ENCODE measurements around the gene GRN. TPM values are rescaled to one million over a fixed set of nuclear protein-coding genes. Genes with fewer than 3 reads are reported as not detected.
A peak's percentile ranks its signal among the peaks of the same experiment; 100 is the strongest.
"Not testable (repeated sequence)": the region's sequence is repeated elsewhere in the genome, so short reads cannot be mapped to it uniquely, and the experiment has no call there.

GRN gene
- total RNA-seq, 2 experiments from 2014 or later: 61.1 to 70.5 TPM

- H3K27me3 Mint-ChIP-seq: peaks cover 6% of the 10 kb centered on the region
- no peaks in the 10 kb centered on the region for H3K9me3 Mint-ChIP-seq
- H3K4me3 Mint-ChIP-seq: no peak overlapping the region
- ChIA-PET CTCF (interaction anchor here (1.0 to 1.4 kb wide), 2 partner anchors 13 to 128 kb away, joined by 4 to 7 read pairs; no protein-coding TSS in a partner anchor), POLR2A (interaction anchor here (0.6 kb wide), 1 partner anchor 141 kb away, joined by 3 read pairs; no protein-coding TSS in a partner anchor)
- H3K4me1 Mint-ChIP-seq: no peaks in the 10 kb centered on the region
- no peak for DNase-seq
- H3K36me3 Mint-ChIP-seq (ENCODE audit: low read depth): no peaks in the 10 kb centered on the region
- peak overlapping the region; percentile 25 for H3K27ac Mint-ChIP-seq
Measured at GRCh38 chr17:44338702-44339101, 6.4 kb upstream of the GRN start.

- H3K4me1 Mint-ChIP-seq; H3K36me3 Mint-ChIP-seq (ENCODE audit: low read depth); POLR2A ChIA-PET; DNase-seq; H3K4me3 Mint-ChIP-seq; H3K9me3 Mint-ChIP-seq; H3K27me3 Mint-ChIP-seq; H3K27ac Mint-ChIP-seq: not testable (repeated sequence)
- CTCF ChIA-PET: interaction anchor here (1.6 kb wide), 1 partner anchor 10 kb away, joined by 7 read pairs; no protein-coding TSS in a partner anchor
Measured at GRCh38 chr17:44340553-44340952, 4.5 kb upstream of the GRN start.

GRCh38 chr17:44343510-44344209, 1.4 kb upstream of the GRN start:
- ChIA-PET CTCF (interaction anchor here (0.6 to 2.5 kb wide), 7 partner anchors 12 to 424 kb away, joined by 3 to 8 read pairs (median 3); no protein-coding TSS in a partner anchor), POLR2A (no interaction called here)
- no peak overlapping the region for H3K27ac Mint-ChIP-seq
- H3K27me3 Mint-ChIP-seq: peaks cover 4% of the 10 kb centered on the region
- no peaks in the 10 kb centered on the region for H3K36me3 Mint-ChIP-seq (ENCODE audit: low read depth)
- H3K9me3 Mint-ChIP-seq: no peaks in the 10 kb centered on the region
- H3K4me1 Mint-ChIP-seq: peaks cover 26% of the 10 kb centered on the region
- no peak for DNase-seq
- no peak overlapping the region for H3K4me3 Mint-ChIP-seq

GRCh38 chr17:44345454-44346026, 438 bp downstream of the GRN start:
- peaks cover 4% of the 10 kb centered on the region for H3K27me3 Mint-ChIP-seq
- no peaks in the 10 kb centered on the region for H3K36me3 Mint-ChIP-seq (ENCODE audit: low read depth)
- POLR2A ChIA-PET: interaction anchor here (0.6 to 0.8 kb wide), 2 partner anchors 16 to 161 kb away, joined by 3 to 5 read pairs; no protein-coding TSS in a partner anchor
- peaks cover 27% of the 10 kb centered on the region for H3K4me1 Mint-ChIP-seq
- H3K27ac Mint-ChIP-seq: peak overlapping the region; percentile 59
- no peaks in the 10 kb centered on the region for H3K9me3 Mint-ChIP-seq
- CTCF ChIA-PET: interaction anchor here (0.6 to 2.5 kb wide), 16 partner anchors 9 to 696 kb away, joined by 3 to 13 read pairs (median 4); partner anchors contain the start of gene FAM171A2
- peak overlapping the region; percentile 81 for H3K4me3 Mint-ChIP-seq
- peak; percentile 52 for DNase-seq

- CTCF ChIA-PET: interaction anchor here (0.7 to 2.5 kb wide), 10 partner anchors 9 to 195 kb away, joined by 3 to 13 read pairs (median 4); partner anchors contain the start of gene FAM171A2
- H3K4me1 Mint-ChIP-seq: peaks cover 27% of the 10 kb centered on the region
- H3K36me3 Mint-ChIP-seq (ENCODE audit: low read depth): no peaks in the 10 kb centered on the region
- H3K27ac Mint-ChIP-seq: no peak overlapping the region
- DNase-seq: no peak
- POLR2A ChIA-PET: interaction anchor here (0.6 to 0.8 kb wide), 2 partner anchors 17 to 161 kb away, joined by 3 to 5 read pairs; no protein-coding TSS in a partner anchor
- peak overlapping the region; percentile 81 for H3K4me3 Mint-ChIP-seq
- H3K27me3 Mint-ChIP-seq: no peaks in the 10 kb centered on the region
- H3K9me3 Mint-ChIP-seq: no peaks in the 10 kb centered on the region
Measured at GRCh38 chr17:44346064-44346844, 1.2 kb downstream of the GRN start.

- H3K36me3 Mint-ChIP-seq (ENCODE audit: low read depth); DNase-seq; H3K9me3 Mint-ChIP-seq; H3K27me3 Mint-ChIP-seq; H3K27ac Mint-ChIP-seq; POLR2A ChIA-PET; H3K4me3 Mint-ChIP-seq: not testable (repeated sequence)
- H3K4me1 Mint-ChIP-seq: peaks cover 27% of the 10 kb centered on the region
- CTCF ChIA-PET: interaction anchor here (0.8 to 0.9 kb wide), 2 partner anchors 14 to 137 kb away, joined by 3 read pairs; no protein-coding TSS in a partner anchor
Measured at GRCh38 chr17:44347206-44348055, 2.3 kb downstream of the GRN start.

- H3K27me3 Mint-ChIP-seq: peaks cover 3% of the 10 kb centered on the region
- peaks cover 31% of the 10 kb centered on the region for H3K4me1 Mint-ChIP-seq
- no peaks in the 10 kb centered on the region for H3K9me3 Mint-ChIP-seq
- H3K4me3 Mint-ChIP-seq: no peak overlapping the region
- POLR2A ChIA-PET: no interaction called here
- no peak for DNase-seq
- CTCF ChIA-PET: no interaction called here
- peaks cover 10% of the 10 kb centered on the region for H3K36me3 Mint-ChIP-seq (ENCODE audit: low read depth)
- peak overlapping the region; percentile 12 for H3K27ac Mint-ChIP-seq
Measured at GRCh38 chr17:44348234-44348987, 3.3 kb downstream of the GRN start.

- CTCF ChIA-PET: interaction anchor here (5.6 kb wide), 1 partner anchor 14 kb away, joined by 39 read pairs; the partner anchor contains the start of gene FAM171A2
- POLR2A ChIA-PET: no interaction called here
- H3K4me3 Mint-ChIP-seq: no peak overlapping the region
- no peaks in the 10 kb centered on the region for H3K9me3 Mint-ChIP-seq
- H3K4me1 Mint-ChIP-seq: peaks cover 31% of the 10 kb centered on the region
- H3K27me3 Mint-ChIP-seq: peaks cover 3% of the 10 kb centered on the region
- no peak for DNase-seq
- H3K36me3 Mint-ChIP-seq (ENCODE audit: low read depth): peaks cover 10% of the 10 kb centered on the region
- H3K27ac Mint-ChIP-seq: no peak overlapping the region
Measured at GRCh38 chr17:44348988-44349364, 3.9 kb downstream of the GRN start.

GRCh38 chr17:44349553-44350070, 4.5 kb downstream of the GRN start:
- no peak overlapping the region for H3K27ac Mint-ChIP-seq
- peaks cover 3% of the 10 kb centered on the region for H3K27me3 Mint-ChIP-seq
- no peaks in the 10 kb centered on the region for H3K9me3 Mint-ChIP-seq
- POLR2A ChIA-PET: no interaction called here
- peaks cover 10% of the 10 kb centered on the region for H3K36me3 Mint-ChIP-seq (ENCODE audit: low read depth)
- CTCF ChIA-PET: interaction anchor here (1.0 to 5.6 kb wide), 6 partner anchors 10 to 145 kb away, joined by 3 to 39 read pairs (median 4); partner anchors contain the start of gene FAM171A2
- no peak for DNase-seq
- H3K4me1 Mint-ChIP-seq: peaks cover 30% of the 10 kb centered on the region
- no peak overlapping the region for H3K4me3 Mint-ChIP-seq

GRCh38 chr17:44350733-44351226, 5.7 kb downstream of the GRN start:
- no peak overlapping the region for H3K4me3 Mint-ChIP-seq
- no peak overlapping the region for H3K27ac Mint-ChIP-seq
- peak; percentile 76 for DNase-seq
- peaks cover 10% of the 10 kb centered on the region for H3K36me3 Mint-ChIP-seq (ENCODE audit: low read depth)
- no peaks in the 10 kb centered on the region for H3K9me3 Mint-ChIP-seq
- ChIA-PET POLR2A (no interaction called here), CTCF (interaction anchor here (0.6 to 5.6 kb wide), 12 partner anchors 9 to 526 kb away, joined by 3 to 39 read pairs (median 4); partner anchors contain the start of gene FAM171A2)
- peaks cover 24% of the 10 kb centered on the region for H3K4me1 Mint-ChIP-seq
- peaks cover 8% of the 10 kb centered on the region for H3K27me3 Mint-ChIP-seq

- no peak for DNase-seq
- H3K4me3 Mint-ChIP-seq: no peak overlapping the region
- peaks cover 19% of the 10 kb centered on the region for H3K4me1 Mint-ChIP-seq
- H3K9me3 Mint-ChIP-seq: no peaks in the 10 kb centered on the region
- ChIA-PET CTCF (interaction anchor here (1.1 to 5.6 kb wide), 9 partner anchors 9 to 172 kb away, joined by 3 to 39 read pairs (median 4); partner anchors contain the start of gene FAM171A2), POLR2A (no interaction called here)
- H3K27ac Mint-ChIP-seq: no peak overlapping the region
- peaks cover 10% of the 10 kb centered on the region for H3K36me3 Mint-ChIP-seq (ENCODE audit: low read depth)
- peaks cover 8% of the 10 kb centered on the region for H3K27me3 Mint-ChIP-seq
Measured at GRCh38 chr17:44351464-44351863, 6.4 kb downstream of the GRN start.
